Left lung (tissue), 10 donors: ENCODE data around the gene NKIRAS2. TPM values are rescaled to one million over a fixed set of nuclear protein-coding genes. Genes with fewer than 3 reads are reported as not detected.
"Not testable (repeated sequence)": the region's sequence is repeated elsewhere in the genome, so short reads cannot be mapped to it uniquely, and the experiment has no call there.

Source experiments
- ATAC-seq: fragments of 200-7000 bp; cut with Tn5 transposase; one replicate; pipeline ENCODE4 v1.9.1; 2020; ENCODE audit warnings: moderate library complexity
- DNase-seq, 4 donors: peaks; one replicate each; pipeline ENCODE4 v3.0.0-alpha.2; 2013 to 2020
- H3K27ac ChIP-seq, 2 donors: fragments of 200-600 bp; sonication (generic) in 1 of 2; one replicate each; pipeline versions ENCODE4 v1.5.0 to v1.8.0; 2020 to 2021
- H3K27me3 ChIP-seq, 2 donors: fragments of 200-600 bp; sonication (generic) in 1 of 2; one replicate each; pipeline versions ENCODE4 v1.5.0 to v1.8.0; 2020 to 2021
- H3K36me3 ChIP-seq, 2 donors: fragments of 200-600 bp; sonication (generic) in 1 of 2; one replicate each; pipeline versions ENCODE4 v1.5.0 to v1.8.0; 2020 to 2021
- H3K4me1 ChIP-seq, 2 donors: fragments of 200-600 bp; one replicate each; pipeline ENCODE4 v1.8.0; 2021
- H3K4me3 ChIP-seq, 2 donors: fragments of 200-600 bp; sonication (generic) in 1 of 2; one replicate each; pipeline versions ENCODE4 v1.5.0 to v1.8.0; 2020 to 2021; ENCODE audit warnings: mild to moderate bottlenecking in 1 of 2
- H3K9me3 ChIP-seq, 2 donors: fragments of 200-600 bp; sonication (generic) in 1 of 2; one replicate each; pipeline versions ENCODE4 v1.5.0 to v1.8.0; 2020 to 2021
- intact Hi-C, 2 donors: fragments of 100-400 bp; cut with DNase I; formaldehyde crosslinking; loops; one replicate each; pipeline versions ENCODE4 v1.11.2 to v1.14.2; 2022
- polyA plus RNA-seq, 6 donors: library from polyadenylated mRNA; unstranded; fragments of 120-200 nt; gene quantifications; one replicate each; pipeline ENCODE4 v1.2.1, GENCODE V29; 2013; ENCODE audit not compliant: insufficient read length in 6 of 6
- total RNA-seq, 2 donors: library from RNA; stranded (reverse); fragmentation: NEBNext Ultra II Directional; extraction: Animal tissue kit (Norgen Biotek cat#: 25700); gene quantifications; one replicate each; pipeline ENCODE4 v1.2.1, GENCODE V29; 2021
- TF ChIP-seq, protein P1 (sequence below), 2 donors: fragments of 200-600 bp; sonication (generic) in 1 of 2; IDR thresholded peaks; one replicate each; pipeline versions ENCODE4 v1.5.0 to v1.8.0; 2021; ENCODE audit warnings: antibody characterized with exemption in 2 of 2
- donor health status: DM: no; HTN: yes; CAD: no.
- donor health status: DM: no; HTN: no; CAD: no.

Gene NKIRAS2
- total and polyA plus RNA-seq, 8 donors, result 29.6 to 50.1 (median 45.3) TPM

DNA sequence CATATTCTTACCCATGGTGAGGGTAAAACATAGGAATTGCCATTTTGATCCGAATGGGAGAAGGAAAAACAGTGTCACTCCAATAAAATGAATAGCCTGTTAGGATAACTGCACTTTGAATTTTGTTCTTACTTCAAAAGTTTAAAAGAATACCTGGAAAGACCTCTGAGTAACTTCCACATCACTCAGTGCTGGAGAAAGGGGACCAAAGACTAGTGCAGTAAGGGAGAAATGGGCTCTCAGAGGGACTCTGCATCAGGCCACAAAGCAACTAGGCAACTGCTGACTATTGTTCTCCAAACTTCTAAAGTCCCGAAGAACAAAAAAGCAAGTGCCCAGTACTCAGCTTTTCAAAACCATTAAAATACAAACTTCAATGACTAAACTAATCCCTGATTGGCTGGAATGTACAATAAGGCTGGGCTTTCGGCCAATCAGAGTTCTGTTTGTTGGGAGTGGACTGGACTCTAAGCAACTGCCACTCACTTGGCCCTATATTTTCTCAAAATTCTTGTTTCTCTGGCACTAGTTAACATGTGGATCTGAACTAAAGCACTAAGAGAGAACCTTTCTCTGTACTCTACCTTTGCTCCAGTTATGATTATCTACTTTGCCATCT, 8.9 kb upstream of the NKIRAS2 start:
- intact Hi-C loops, result loop anchor here in 1 of 2 donors (10.0 kb wide), 1 partner anchor 46 kb away; the partner anchor contains the start of gene CNP
- H3K4me3 ChIP-seq, result no peak overlapping the region
- DNase-seq (no peak), ATAC-seq (no peak)
- TF ChIP-seq, protein P1, sequence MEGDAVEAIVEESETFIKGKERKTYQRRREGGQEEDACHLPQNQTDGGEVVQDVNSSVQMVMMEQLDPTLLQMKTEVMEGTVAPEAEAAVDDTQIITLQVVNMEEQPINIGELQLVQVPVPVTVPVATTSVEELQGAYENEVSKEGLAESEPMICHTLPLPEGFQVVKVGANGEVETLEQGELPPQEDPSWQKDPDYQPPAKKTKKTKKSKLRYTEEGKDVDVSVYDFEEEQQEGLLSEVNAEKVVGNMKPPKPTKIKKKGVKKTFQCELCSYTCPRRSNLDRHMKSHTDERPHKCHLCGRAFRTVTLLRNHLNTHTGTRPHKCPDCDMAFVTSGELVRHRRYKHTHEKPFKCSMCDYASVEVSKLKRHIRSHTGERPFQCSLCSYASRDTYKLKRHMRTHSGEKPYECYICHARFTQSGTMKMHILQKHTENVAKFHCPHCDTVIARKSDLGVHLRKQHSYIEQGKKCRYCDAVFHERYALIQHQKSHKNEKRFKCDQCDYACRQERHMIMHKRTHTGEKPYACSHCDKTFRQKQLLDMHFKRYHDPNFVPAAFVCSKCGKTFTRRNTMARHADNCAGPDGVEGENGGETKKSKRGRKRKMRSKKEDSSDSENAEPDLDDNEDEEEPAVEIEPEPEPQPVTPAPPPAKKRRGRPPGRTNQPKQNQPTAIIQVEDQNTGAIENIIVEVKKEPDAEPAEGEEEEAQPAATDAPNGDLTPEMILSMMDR (IDR thresholded peaks at IDR 0.05), result no peak
- peaks cover 34 to 84% of the 10 kb centered on the region in 2 donors for H3K4me1 ChIP-seq
- H3K27ac ChIP-seq, result peak overlapping the region in 1 of 2 donors; percentile 72
- no peaks in the 10 kb centered on the region for H3K9me3 ChIP-seq
- peaks cover 0 to 14% of the 10 kb centered on the region in 2 donors for H3K36me3 ChIP-seq
- H3K27me3 ChIP-seq, result no peaks in the 10 kb centered on the region

DNA sequence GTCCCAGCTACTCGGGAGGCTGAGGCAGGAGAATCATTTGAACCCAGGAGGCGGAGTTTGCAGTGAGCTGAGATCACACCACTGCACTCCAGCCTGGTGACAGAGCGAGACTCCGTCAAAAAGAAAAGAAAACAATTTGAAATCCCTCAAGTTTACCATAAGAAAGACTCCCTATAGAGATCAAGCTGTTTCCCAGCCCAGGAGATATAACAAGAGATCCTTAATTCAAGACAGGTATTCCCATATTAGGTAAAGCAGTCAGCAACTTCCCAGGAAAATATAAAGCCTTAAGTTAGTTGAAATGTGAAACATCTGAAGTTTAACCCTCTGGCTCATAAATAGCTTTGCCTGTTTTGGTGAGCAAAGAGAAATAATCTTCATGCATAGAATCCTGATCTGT, 7.5 kb upstream of the NKIRAS2 start:
- intact Hi-C loops, result loop anchor here in 1 of 2 donors (10.0 kb wide), 1 partner anchor 48 kb away; the partner anchor contains the start of gene CNP
- not testable (repeated sequence) for H3K4me3 ChIP-seq, H3K27ac ChIP-seq, H3K9me3 ChIP-seq, H3K27me3 ChIP-seq, ATAC-seq, DNase-seq
- Histone ChIP-seq H3K4me1 (peaks cover 31 to 80% of the 10 kb centered on the region in 2 donors), H3K36me3 (peaks cover 0 to 14% of the 10 kb centered on the region in 2 donors)

DNA sequence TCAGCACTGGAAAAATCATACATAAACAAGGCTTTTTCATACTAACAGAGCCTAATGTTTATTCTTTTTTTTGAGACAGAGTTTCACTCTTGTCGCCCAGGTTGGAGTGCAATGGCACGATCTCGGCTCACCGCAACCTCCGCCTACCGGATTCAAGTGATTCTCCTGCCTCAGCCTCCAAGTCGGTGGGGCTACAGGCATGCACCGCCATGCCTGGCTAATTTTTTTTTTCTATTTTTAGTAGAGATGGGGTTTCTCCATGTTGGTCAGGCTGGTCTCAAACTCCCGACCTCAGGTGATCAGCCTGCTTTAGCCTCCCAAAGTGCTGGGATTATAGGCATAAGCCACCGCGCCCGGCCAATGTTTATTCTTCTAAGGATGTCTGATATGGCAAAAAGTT, 6.2 kb upstream of the NKIRAS2 start:
- intact Hi-C loops, result loop anchor here in 1 of 2 donors (10.0 kb wide), 1 partner anchor 49 kb away; the partner anchor contains the start of gene CNP
- H3K36me3 ChIP-seq, H3K4me3 ChIP-seq, H3K27ac ChIP-seq, H3K27me3 ChIP-seq, H3K9me3 ChIP-seq, ATAC-seq, DNase-seq: not testable (repeated sequence)
- peaks cover 28 to 87% of the 10 kb centered on the region in 2 donors for H3K4me1 ChIP-seq

DNA sequence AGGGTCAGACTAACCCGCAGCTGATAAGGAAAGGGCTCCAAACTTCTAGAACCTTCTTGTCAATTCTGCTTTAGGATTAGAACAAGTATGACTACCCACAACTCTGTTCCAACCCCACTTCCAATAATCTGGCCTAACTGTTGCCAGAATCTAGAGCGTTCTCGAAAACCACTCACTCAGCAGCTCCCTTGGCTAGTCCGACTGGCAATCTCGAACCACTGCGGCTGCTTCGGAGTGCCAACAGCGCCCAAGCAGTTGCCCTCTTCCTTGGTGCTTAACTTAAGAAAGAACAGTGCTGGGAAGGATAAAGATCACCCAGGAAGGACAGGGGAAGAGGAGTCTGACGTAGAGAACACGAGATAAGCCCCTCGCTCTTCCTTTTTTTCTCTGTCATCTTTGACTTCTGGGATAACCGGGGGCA, 3.5 kb upstream of the NKIRAS2 start:
- peak overlapping the region; percentile 90 to 96 for H3K4me3 ChIP-seq
- intact Hi-C loops, result loop anchor here in 1 of 2 donors (10.0 kb wide), 1 partner anchor 52 kb away; the partner anchor contains the start of gene CNP
- no peaks in the 10 kb centered on the region for H3K9me3 ChIP-seq
- peaks cover 25 to 74% of the 10 kb centered on the region in 2 donors for H3K4me1 ChIP-seq
- no peaks in the 10 kb centered on the region for H3K27me3 ChIP-seq
- ATAC-seq, result peak; percentile 6
- TF ChIP-seq, protein P1 (IDR thresholded peaks at IDR 0.05), result no peak
- peaks cover 0 to 5% of the 10 kb centered on the region in 2 donors for H3K36me3 ChIP-seq
- H3K27ac ChIP-seq, result peak overlapping the region; percentile 93 to 94
- DNase-seq, result peak in 2 of 4 donors; percentile 21 to 26

DNA sequence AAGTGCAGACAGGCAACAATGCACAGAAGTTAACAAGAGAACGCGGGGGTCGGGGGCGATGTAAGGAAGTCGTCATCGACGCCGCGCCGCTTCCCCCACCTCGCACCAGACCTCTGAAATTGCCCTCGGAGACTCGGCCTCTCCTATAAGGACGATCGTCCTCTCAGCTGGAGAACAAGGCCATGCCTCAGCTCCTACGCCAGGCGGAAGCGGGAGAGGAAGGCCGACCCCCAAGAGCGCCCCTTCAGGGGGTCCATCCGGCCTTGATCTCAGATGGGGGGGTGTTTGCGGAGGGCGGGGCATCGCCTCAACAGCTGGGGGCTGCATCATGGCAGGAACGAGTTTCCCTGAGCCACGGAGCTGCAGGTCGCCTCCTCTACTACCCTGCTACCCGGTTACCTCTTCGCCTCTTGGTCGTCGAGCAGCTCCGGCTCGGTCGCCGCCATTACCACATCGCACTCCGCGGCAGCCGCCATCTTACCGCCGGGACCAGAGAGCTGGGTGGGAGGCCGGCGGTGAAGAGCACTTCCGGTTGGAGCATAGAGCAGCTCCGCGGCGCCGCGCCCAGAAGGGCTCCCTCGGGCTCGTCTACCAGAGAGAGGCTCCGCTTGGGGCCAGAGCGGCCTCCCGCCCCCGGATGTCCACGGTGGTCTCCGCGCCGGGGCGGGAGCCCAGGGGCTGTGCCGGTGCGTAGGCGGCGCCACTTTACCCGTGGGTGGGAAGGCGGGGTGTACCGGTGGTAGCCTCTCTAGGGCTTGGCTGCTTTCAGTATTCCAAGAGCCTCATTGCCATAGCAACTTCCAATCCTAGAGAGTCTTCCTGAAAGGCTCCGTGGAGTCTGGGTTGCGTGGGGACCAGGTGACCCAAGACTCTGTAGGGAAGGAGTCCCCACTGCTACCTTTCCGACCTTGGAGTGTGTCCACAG, 2.7 kb upstream of the NKIRAS2 start, which contains the start of gene DNAJC7:
Gene DNAJC7, minus strand, starts transcription at position 499 of the 925 bp plus-strand sequence. Its CDS starts 23 bp downstream, at position 476.
- TF ChIP-seq, protein P1 (IDR thresholded peaks at IDR 0.05), result no peak
- ATAC-seq (peak; percentile 94), DNase-seq (peak; percentile 89 to 98 (median 95))
- peak within 1 kb of the TSS; percentile 90 to 96 for H3K4me3 ChIP-seq
- H3K36me3 ChIP-seq, result peaks cover 0 to 12% of the 10 kb centered on the region in 2 donors
- H3K27me3 ChIP-seq, result no peaks in the 10 kb centered on the region
- peaks cover 21 to 72% of the 10 kb centered on the region in 2 donors for H3K4me1 ChIP-seq
- no peaks in the 10 kb centered on the region for H3K9me3 ChIP-seq
- peak within 1 kb of the TSS; percentile 93 to 94 for H3K27ac ChIP-seq
- intact Hi-C loops, result loop anchor here in 1 of 2 donors (10.0 kb wide), 1 partner anchor 52 kb away; the partner anchor contains the start of gene CNP
